D341Med (cell line): ENCODE data around the gene TLR6.
A peak's percentile ranks its signal among the peaks of the same experiment; 100 is the strongest.

Experiments used
- DNase-seq: peaks from one replicate; pipeline ENCODE4 v3.0.0; 2012; ENCODE audit warnings: low spot score

The TLR6 gene, protein sequence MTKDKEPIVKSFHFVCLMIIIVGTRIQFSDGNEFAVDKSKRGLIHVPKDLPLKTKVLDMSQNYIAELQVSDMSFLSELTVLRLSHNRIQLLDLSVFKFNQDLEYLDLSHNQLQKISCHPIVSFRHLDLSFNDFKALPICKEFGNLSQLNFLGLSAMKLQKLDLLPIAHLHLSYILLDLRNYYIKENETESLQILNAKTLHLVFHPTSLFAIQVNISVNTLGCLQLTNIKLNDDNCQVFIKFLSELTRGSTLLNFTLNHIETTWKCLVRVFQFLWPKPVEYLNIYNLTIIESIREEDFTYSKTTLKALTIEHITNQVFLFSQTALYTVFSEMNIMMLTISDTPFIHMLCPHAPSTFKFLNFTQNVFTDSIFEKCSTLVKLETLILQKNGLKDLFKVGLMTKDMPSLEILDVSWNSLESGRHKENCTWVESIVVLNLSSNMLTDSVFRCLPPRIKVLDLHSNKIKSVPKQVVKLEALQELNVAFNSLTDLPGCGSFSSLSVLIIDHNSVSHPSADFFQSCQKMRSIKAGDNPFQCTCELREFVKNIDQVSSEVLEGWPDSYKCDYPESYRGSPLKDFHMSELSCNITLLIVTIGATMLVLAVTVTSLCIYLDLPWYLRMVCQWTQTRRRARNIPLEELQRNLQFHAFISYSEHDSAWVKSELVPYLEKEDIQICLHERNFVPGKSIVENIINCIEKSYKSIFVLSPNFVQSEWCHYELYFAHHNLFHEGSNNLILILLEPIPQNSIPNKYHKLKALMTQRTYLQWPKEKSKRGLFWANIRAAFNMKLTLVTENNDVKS

DNA sequence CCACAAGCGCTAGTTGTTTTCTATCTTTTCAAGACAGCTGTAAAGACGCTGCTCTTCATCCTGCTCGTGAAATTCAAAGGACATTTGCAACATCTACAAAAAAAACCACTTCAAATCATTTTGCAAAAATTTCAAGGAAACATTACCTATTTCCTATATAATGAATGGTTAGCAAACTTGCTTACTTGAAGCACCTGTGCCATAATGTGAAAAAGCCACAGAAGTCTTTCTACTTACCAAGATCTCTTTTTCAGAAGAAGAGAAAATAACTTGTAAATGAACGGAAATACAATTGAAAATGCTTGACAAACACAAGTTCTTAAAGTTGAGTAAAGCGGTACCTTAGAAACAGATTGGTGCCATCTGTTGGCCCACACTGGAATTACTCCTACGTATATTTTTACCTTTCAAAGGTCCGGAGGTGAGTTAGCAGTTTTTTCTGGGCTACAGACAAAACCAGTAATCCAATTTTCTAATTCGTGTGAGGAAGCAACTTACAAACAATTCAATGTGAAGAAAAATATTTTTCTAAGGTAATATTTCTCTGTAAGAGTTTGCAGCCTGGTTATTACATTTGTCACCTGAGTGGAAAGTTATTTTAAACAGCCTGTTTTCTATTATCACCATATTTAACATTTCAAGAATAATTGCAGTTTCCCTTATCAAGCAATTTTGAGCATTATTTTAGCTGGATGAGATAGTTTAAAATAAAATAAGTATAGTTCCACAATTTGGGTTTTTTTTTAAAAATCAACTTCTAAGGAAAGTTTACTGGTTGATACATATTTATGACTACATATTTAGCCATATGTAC lies at the start of gene TLR6:
Gene TLR6, minus strand, starts transcription at position 294 of the 814 bp plus-strand sequence. CDS start 27,344 bp downstream, outside the sequence.
- DNase-seq: no peak

DNA sequence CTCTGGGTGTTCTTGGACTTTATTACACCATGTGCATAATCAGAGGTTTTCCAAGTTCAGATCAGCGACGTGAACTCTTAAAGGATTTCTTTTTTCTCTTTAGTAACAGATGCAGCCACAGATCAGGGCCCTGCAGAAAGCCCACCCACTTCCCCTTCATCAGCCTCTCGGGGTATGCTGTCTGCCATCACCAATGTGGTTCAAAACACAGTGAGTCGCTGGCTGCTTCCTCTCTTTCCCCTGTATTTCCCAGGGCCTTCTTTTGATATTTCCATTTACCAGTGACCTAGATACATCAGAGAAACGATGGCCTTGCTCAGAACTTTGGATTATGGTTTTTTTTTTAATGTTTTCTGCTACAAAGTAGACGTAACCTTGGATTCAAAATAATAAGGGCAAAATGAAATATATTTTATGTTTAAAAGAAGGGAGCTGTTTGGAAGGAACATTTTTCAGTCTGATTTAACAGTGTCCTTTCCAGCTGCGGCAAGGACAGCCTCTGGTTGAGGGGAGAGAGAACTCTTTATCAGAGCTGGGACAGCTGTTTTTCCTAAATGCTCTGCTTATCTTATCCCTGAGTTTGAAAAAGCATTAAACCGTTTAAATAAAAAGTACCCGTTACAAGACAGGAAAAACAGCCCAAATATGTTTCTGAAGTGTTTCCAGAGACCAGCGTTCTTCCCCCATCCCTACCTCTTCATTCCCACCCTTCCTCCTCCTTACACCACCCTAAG lies 49.2 kb upstream of the TLR6 start:
- DNase-seq: no peak

DNA sequence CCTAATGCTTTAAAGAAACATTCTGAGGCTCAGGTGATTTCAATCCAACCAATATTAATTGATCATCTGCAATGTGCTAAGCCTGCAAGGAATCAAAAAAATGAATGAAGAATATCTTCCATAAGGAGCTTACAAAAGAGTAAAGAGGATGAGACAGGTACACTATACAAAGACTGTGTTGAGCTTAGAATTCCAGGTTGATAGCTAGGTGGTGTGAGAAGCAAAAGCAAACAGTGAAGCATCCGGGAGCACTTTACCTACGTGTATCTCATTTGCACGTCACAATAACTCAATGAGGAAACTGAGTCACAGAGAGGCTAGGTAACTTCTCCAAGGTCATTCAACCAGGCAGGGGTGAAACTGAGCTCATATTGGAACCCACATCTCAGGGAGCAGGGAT lies 48.1 kb upstream of the TLR6 start:
- DNase-seq: no peak

DNA sequence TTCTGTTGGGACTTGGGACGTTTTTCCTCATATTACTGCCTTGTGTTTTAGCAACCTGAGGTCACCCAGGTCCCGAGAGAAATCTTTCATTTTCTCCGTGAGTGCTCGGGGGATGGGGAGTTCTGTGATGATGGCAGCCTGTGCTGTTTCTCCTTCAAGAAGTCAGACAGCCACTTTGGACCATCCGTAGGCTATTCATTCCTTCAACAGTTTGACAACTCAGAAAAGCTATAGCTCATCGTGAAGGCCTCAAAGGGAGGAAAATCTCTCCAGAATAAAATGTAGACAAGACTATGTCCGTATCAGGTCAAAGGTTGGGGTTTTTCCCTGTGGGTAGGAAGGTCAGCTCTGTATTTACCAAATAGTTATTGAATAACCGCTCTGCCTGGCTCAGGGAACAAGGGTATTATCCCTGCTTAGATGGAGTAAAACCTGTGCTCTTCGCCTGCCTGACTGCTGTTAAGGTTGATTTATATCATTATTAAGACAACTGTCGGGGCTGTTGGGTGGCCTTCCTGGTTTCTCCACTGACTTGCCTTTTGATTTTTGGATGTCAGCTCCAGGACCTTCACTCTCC lies 47.6 kb upstream of the TLR6 start:
- no peak for DNase-seq

DNA sequence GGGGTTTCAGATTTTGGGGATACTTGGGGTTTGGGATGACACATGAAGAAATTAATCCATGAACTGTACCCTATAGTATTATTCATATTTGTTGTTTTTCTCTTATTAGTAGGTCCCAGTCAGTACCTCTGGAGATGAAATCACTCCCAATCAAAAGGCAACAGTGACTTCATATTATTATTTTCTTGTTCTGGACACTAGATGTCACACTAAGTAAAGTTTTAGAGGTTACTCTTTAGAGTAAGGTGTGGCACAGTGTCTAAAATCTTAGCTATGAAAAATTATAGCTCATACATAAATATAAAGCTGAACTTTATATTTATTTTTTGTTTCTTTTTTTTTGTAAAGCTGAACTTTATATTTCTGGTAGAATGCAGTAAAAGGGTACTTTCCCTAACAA lies 46.1 kb upstream of the TLR6 start:
- DNase-seq: peak; percentile 43

DNA sequence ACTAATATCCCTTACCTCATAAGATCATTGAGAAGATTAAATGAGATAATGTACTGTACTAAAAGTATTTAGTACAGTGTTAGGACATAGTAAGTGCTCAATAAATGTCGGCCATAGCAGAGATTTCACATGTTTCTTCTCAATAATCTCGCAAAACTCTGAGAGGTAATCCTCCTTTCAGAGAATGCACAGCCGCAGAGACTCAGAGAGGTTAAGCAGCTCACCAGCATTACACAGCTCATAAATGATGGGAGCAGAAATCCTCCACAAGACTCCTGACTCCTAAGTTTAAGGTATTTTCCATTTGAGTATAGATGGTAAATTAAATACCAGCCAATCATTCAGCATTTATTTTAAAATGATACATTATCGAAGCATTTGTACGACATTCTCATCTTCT lies 45.6 kb upstream of the TLR6 start:
- no peak for DNase-seq

DNA sequence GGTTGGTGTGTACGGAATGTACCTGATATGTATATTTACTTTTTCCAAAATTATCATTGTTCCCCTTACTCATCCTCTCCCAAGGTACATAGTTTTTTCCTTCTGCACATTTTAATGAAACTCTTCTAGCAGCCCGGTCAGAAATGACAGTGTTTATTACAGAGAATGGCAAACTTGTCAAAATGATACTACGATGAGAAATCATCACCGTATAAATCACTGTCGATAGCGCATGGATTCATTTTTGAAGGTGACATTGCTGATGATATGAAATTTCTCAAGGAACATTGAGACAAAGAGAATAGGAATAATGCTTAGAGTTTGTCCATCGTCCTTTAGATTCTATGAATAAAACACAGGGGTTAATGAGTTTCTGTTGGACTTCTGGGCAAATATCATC lies 41.6 kb upstream of the TLR6 start:
- no peak for DNase-seq

DNA sequence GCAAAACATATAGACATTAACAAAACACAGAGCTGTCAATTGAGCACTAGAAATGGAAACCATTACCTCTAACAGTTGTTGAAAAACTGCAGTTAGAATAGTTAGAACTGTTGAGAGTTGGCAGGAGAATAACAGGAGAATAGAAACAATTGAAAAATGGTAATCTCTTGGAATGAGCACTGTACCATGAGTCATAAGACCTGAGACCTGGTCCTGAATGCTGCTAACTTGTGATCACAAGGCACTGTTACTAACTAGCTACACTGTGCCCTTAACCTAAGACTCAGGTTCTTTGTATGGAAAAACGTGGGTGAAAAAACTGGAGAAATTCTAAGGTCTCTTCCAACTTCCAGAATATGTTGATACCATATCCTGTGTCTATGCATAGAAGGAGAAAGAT lies 40.3 kb upstream of the TLR6 start:
- no peak for DNase-seq

DNA sequence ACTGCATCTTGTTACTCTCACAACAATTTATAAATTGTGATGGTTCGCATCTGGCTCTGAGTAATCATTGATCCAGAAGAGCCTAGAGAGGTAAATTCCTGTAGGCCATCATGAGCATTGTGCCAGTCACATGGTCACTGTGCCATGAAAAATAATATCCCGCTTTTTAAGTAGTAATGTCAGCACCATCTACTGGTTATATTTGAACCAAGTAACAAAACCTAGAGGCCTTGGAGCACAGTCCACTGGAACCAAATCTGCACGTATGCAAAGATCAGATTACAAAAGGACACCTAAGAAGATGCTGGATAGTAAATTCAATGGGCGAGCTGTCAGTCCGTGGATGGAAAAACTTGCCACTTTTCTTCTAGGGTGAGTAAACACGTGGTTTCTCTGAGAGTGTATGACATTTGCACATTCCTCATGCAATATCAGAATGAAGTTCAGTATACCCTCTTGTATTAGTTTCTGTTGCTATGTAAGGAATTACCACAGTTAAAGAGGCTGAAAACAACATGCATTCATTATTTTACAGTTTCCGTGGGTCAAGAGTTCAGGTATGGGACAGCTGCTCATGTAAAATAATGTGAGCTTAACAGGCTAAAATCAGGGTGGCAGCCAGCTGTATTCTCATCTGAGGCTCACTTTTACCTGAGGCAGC lies 37.8 kb upstream of the TLR6 start:
- no peak for DNase-seq

DNA sequence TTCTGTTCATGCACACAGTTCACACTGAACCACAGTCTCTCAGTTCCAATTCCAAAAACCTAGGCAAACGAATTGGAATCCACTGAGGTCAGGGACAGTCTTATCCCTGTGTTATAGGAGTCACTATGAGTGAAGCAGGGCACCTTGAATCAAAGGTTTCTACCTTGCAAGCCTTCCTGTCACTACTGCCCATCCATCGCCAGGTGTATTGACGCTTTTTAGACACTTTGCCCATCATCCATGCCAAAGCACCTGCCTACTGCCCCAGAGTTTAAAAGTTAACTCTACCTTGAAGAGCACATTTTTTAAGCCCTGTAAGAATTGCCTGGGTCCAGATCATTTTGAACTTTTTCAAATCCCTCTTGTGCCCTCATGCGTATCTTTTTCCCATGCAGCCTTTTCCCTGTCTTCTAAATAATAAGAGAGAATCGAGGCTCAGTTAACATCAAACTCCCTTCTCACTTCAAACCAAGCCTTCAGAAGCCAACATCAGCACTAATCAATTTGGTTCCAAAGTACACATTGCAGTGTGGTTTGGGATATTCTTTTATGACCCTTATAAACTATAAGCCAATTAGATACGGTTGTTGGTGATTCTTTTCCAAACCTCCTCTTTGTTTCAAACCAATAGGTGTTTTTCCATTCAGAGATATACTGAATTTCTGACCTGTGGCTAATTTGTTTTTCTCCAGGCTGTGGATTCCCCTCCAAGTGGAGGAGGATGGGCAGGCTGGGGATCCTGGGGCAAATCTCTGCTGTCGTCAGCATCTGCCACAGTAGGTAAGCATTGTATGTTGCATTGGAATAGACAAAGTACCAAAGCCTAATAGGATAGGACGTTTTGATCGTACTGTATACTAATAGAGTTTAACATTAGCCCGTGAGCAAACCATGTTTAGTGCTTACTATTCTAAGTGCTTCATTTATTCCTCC lies 34.7 kb upstream of the TLR6 start:
- no peak for DNase-seq

DNA sequence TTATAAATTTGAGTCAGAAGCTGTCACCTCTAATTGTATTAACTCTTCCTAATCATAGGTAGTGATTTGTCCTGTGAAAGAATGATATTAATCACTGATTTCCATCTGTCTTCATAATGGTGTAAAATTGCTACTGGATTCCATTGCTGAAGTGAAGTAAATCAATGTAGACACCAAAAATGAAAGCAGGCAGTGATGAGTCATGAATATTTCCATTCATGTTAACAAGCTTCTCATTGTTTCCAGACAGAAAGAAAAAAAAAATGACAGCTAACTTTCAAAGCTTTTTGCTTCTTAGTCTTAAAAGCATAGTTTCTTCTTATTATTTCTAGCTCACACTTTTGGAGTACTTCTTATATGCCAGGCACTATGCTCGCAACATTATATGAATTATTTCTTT lies 32.5 kb upstream of the TLR6 start:
- DNase-seq: no peak

DNA sequence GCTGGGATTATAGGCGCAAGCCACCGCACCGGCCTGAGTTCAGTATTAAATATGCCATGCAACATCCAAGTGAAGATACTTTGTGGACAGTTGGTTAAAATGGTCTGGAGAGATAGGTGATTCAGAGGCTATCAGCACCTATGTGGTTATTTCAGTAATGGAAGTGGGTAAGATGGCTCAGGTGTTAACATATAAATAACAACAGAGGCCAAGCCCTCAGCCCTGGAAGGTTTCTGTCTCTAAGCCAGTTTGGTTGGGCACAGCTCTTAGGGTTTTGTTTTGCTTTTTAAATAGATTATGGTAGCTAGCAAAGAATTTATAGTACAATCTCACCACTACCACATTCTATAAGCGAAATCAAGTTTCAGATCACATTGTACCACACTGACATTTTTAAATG lies 27.6 kb upstream of the TLR6 start:
- no peak for DNase-seq

DNA sequence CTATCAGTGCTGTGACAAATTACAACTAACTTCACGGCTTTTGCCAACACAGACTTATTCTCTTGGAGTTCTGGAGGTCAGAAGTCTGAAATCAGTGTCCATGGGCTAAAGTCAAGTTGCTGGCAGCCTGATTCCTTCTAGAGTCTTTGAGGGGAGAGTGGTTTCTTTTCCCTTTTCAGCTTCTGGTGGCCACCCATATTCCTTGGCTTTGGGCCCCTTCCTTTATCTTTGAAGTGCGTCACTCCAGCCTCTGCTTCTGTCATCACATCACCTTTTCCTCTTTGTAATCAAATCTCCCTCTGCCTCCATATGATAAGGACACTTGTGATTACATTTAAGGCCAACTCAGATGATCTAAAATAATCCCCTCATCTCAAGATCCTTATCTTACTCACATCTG lies 20.0 kb upstream of the TLR6 start:
- DNase-seq: no peak

DNA sequence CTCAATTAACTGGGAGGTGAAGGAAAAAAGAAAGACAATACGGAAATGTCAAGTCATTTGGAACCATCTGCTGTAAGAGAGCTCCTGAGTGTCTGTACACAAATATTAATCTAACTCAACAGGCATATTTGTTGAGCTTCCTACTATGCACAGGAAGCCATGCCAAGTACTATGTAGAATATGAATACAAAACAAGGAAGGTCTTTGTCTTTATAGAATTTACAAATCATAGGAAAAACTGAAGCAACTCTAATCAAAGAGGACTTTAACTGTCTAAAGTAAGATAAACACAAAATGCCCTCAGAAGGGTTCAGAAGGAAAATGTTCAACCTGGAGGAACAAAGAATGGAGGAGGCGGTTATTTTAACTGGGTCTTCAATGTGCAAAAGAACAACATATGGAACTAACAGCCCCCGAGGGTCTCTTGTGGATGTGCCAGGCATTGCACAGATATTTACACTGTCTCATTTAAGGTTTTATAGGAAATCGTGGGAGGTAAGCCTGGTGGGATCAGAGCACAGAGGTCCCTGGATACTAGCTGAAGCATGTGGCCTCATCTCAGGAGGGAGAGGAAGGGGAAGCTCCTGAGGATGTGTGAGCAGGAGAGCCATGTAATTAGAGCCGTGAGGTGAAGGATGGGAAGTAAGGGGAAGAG lies 16.8 kb upstream of the TLR6 start:
- DNase-seq: no peak

DNA sequence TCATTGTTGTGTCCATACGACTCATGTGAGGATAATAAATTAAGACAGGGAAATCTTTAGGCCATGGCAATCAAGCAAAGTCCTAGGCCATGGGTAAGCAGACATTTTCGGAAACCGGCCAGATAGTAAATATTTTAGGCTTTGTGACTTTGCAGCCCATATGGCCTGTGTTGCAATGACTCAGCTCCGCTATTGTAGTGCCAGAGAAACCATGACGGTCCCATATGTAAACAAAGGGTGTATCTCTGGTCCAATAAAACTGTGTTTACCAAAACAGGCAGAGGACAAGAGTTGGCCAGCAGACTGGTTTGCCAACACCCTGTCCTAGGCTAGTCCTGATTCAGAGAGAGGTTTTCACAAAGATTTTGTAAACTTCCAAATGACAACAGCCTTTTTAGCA lies 16.0 kb upstream of the TLR6 start:
- no peak for DNase-seq

DNA sequence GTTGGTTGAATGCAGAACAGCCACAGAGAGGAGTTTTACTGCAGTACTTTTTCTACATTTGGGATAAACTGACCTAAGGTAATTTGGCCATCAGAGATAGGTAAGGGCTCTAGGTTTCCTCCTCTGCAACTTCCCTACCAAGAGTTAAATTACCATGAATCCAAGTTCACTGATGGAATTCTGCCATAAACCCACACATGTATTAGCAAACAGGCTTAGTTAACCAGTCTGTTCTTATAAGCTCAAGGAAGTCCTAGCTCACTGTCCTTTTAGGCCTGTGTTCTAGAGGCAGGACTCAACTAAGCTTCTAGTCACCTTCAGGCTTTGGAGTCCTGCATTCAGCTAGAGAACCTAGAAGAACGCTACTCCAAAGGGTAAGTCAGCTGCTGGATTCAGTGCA lies 15.0 kb upstream of the TLR6 start:
- DNase-seq: no peak

DNA sequence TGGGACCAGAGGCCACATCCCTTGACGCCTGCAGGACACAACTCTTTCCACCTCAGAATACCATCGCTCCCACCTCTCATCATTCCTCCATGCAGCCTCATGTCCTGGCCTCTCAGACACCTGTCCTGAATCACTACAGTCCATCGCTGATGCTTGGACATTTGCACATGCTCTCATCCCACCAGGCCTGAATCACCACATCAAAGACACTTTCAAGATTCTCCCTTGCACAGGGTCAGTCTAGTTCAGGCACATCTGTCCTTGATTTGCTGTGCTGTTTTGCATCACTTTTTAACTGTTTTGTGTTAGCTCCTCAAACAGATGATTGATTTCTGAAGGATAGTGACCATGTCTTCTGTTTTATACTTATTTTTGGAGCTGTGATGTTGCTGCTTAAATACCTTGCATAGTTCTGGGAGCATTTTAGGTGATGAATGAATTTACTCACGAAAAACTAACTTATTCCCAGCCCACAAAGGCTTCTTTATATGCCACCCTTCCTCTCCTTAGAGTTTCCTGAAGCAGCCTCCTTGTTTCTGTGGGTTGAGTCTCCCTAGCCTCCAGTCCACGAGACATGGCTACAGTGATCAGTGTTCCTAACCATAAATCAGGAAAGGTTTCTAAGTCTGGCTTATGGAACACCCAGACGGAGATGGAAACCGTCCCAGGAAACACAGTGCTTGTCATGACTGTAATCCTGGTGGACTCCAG lies 13.6 kb upstream of the TLR6 start:
- no peak for DNase-seq

DNA sequence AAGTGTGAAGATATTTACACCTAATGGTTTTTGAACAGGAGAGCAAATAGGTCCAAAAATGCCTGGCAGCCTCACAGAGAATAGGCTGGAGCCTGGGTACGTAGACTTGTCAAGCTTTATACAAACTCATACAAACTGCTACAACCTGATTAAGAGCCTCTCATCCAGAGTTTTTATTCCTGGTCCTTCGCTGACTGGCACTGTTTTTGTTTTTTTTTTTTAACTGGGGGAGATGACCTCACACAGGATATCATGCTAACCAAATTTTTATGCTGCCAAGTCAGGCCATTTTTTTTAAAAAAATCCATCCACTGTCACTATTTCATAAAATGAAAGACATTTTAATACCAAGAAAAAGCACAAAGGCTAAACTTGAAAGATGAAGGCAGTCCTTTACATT lies 12.9 kb upstream of the TLR6 start:
- no peak for DNase-seq
